Esophagus muscularis mucosa (tissue), 4 donors: Measurements from ENCODE around the gene PPP2R3C. TPM values are rescaled to one million over a fixed set of nuclear protein-coding genes. Genes with fewer than 3 reads are reported as not detected.

Source experiments
- DNase-seq: peaks from one replicate; pipeline ENCODE4 v3.0.0-alpha.2; 2017; ENCODE audit errors: extremely low spot score
- H3K27ac ChIP-seq, 4 donors: fragments of 200-600 bp; sonication (generic); replicated peaks in 1 of 4; 1 replicate in 3 of 4; 2 replicates in 1 of 4; pipeline ENCODE4 v1.5.1; 2016 to 2019; ENCODE audit warnings: mild to moderate bottlenecking in 1 of 4
- H3K27me3 ChIP-seq, 4 donors: fragments of 200-600 bp; sonication (generic); one replicate each; pipeline versions ENCODE4 v1.5.1 to v1.6.0; 2016 to 2019
- H3K36me3 ChIP-seq, 4 donors: fragments of 200-600 bp; sonication (generic); one replicate each; pipeline ENCODE4 v1.5.1; 2016 to 2019
- H3K4me1 ChIP-seq, 4 donors: fragments of 200-600 bp; sonication (generic); one replicate each; pipeline ENCODE4 v1.5.1; 2016 to 2019
- H3K4me3 ChIP-seq, 4 donors: fragments of 200-600 bp; sonication (generic); 1 replicate in 2 of 4; 2 replicates in 2 of 4; pipeline ENCODE4 v1.5.1; 2016 to 2019; ENCODE audit warnings: mild to moderate bottlenecking in 4 of 4, moderate library complexity in 1 of 4
- H3K9me3 ChIP-seq, 4 donors: fragments of 200-600 bp; sonication (generic); 1 replicate in 3 of 4; 2 replicates in 1 of 4; pipeline ENCODE4 v1.5.1; 2016 to 2019
- CTCF ChIP-seq, 3 experiments: fragments of 200-600 bp in 2 of 3; fragments of 450-650 bp in 1 of 3; sonication (generic) in 2 of 3; IDR thresholded peaks; one replicate each; pipeline ENCODE4 v1.5.1; 2017 to 2019; ENCODE audit warnings: antibody characterized with exemption in 3 of 3, mild to moderate bottlenecking in 2 of 3, moderate library complexity in 1 of 3
- EP300 ChIP-seq: sonication (generic); formaldehyde crosslinking; IDR thresholded peaks from one replicate; pipeline ENCODE4 v1.6.1; 2017; ENCODE audit warnings: antibody characterized with exemption
- POLR2A ChIP-seq: fragments of 450-650 bp; IDR thresholded peaks from one replicate; pipeline ENCODE4 v1.6.1; 2017; ENCODE audit warnings: antibody characterized with exemption, moderate library complexity, mild to moderate bottlenecking, low read depth
- POLR2AphosphoS5 ChIP-seq, 2 donors: sonication (generic); formaldehyde crosslinking; IDR thresholded peaks; one replicate each; pipeline ENCODE4 v1.6.1; 2017; ENCODE audit warnings: antibody characterized with exemption in 2 of 2
- WGBS: methylation state at CpG from one replicate; pipeline ENCODE4 v1.1.5; 2018; 5-methylcytosine and 5-hydroxymethylcytosine counted together
- intact Hi-C: fragments of 100-400 bp; cut with DNase I; formaldehyde crosslinking; loops from one replicate; pipeline ENCODE4 v1.15.1; 2023
- total RNA-seq, 4 donors: library from RNA; depleted of rRNA; stranded (reverse); fragments of >200 nt; gene quantifications; one replicate each; pipeline versions ENCODE4 v1.1.0 to v1.2.1, GENCODE V29; 2016

Gene PPP2R3C
- total RNA-seq, 4 donors from 2014 or later = 29.5 to 48.6 (median 36.8) TPM

- Histone ChIP-seq H3K27me3 (no peaks in the 10 kb centered on the region), H3K27ac (no peak overlapping the region), H3K36me3 (peaks cover 10 to 66% (median 33%) of the 10 kb centered on the region in 4 donors), H3K4me1 (peaks cover 26 to 45% (median 32%) of the 10 kb centered on the region in 4 donors), H3K9me3 (no peaks in the 10 kb centered on the region), H3K4me3 (no peak overlapping the region)
- WGBS = 90% methylated on average over 1 of the region's 1 CpG
- intact Hi-C loops = loop anchor here (5.0 kb wide), 1 partner anchor 71 kb away; the partner anchor contains the start of genes PPP2R3C and PRORP
- DNase-seq = no peak
- TF ChIP-seq EP300 (no peak), POLR2AphosphoS5 (IDR thresholded peaks at IDR 0.05) (no peak), POLR2A (no peak), CTCF (IDR thresholded peaks at IDR 0.05) (no peak)
Observed at GRCh38 chr14:35051796-35052195, 70.0 kb downstream of the PPP2R3C start.

- 0% methylated on average over 1 of the region's 1 CpG for WGBS
- no peak overlapping the region for H3K4me3 ChIP-seq
- DNase-seq = no peak
- intact Hi-C loops = loop anchor here (5.0 kb wide), 1 partner anchor 72 kb away; the partner anchor contains the start of genes PPP2R3C and PRORP
- peaks cover 6 to 56% (median 30%) of the 10 kb centered on the region in 4 donors for H3K36me3 ChIP-seq
- no peaks in the 10 kb centered on the region for H3K9me3 ChIP-seq
- peaks cover 26 to 47% (median 32%) of the 10 kb centered on the region in 4 donors for H3K4me1 ChIP-seq
- peak in 1 of 2 donors; percentile 12 for TF ChIP-seq POLR2AphosphoS5 (IDR thresholded peaks at IDR 0.05)
- no peak for TF ChIP-seq POLR2A
- H3K27me3 ChIP-seq = no peaks in the 10 kb centered on the region
- H3K27ac ChIP-seq = peak overlapping the region in 3 of 4 donors; percentile 4 to 48 (median 38)
Observed at GRCh38 chr14:35050652-35051051, 71.1 kb downstream of the PPP2R3C start.

- DNase-seq = no peak
- Histone ChIP-seq H3K27me3 (no peaks in the 10 kb centered on the region), H3K4me3 (no peak overlapping the region), H3K27ac (no peak overlapping the region), H3K4me1 (peaks cover 32 to 54% (median 35%) of the 10 kb centered on the region in 4 donors), H3K36me3 (peaks cover 0 to 31% (median 12%) of the 10 kb centered on the region in 4 donors), H3K9me3 (no peaks in the 10 kb centered on the region)
- intact Hi-C loops = loop anchor here (2.0 to 10.0 kb wide), 3 partner anchors 66 to 377 kb away; partner anchors contain the start of genes BAZ1A and SRP54
- WGBS = 75% methylated on average over 4 of the region's 4 CpGs
- TF ChIP-seq POLR2AphosphoS5 (IDR thresholded peaks at IDR 0.05) = no peak
- TF ChIP-seq CTCF (IDR thresholded peaks at IDR 0.05) = no peak
- TF ChIP-seq EP300 = no peak
- no peak for TF ChIP-seq POLR2A
Observed at GRCh38 chr14:35047976-35048513, 73.7 kb downstream of the PPP2R3C start.

GRCh38 chr14:35046751-35047536, 74.8 kb downstream of the PPP2R3C start:
- DNase-seq = peak; percentile 92
- intact Hi-C loops = loop anchor here (2.0 to 10.0 kb wide), 3 partner anchors 65 to 378 kb away; partner anchors contain the start of genes BAZ1A and SRP54
- 30% methylated on average over 18 of the region's 23 CpGs for WGBS
- peak overlapping the region; percentile 71 to 96 (median 84) for H3K4me3 ChIP-seq
- TF ChIP-seq EP300 = no peak
- TF ChIP-seq CTCF (IDR thresholded peaks at IDR 0.05) = no peak
- TF ChIP-seq POLR2A = no peak
- TF ChIP-seq POLR2AphosphoS5 (IDR thresholded peaks at IDR 0.05) = no peak
- peaks cover 0 to 23% (median 7%) of the 10 kb centered on the region in 4 donors for H3K36me3 ChIP-seq
- peaks cover 32 to 54% (median 35%) of the 10 kb centered on the region in 4 donors for H3K4me1 ChIP-seq
- no peaks in the 10 kb centered on the region for H3K9me3 ChIP-seq
- peak overlapping the region; percentile 90 to 99 (median 97) for H3K27ac ChIP-seq
- no peaks in the 10 kb centered on the region for H3K27me3 ChIP-seq
